ENCODE measurements around the gene RAD52.

- TF ChIP-seq CTCF (conservative IDR thresholded peaks at IDR 0.05; ENCODE audit: low read depth, low read length) (no peak), EZH2 (IDR thresholded peaks at IDR 0.05; ENCODE audit: low read length, unreplicated experiment) (no peak)
Observed at GRCh38 chr12:909861-910260, 39.6 kb downstream of the RAD52 start.
